Endodermal cell (in vitro differentiated cells): ENCODE results near the gene KIF4B. TPM values are rescaled to one million over a fixed set of nuclear protein-coding genes. Genes with fewer than 3 reads are reported as not detected.
"Not testable (repeated sequence)": the region's sequence is repeated elsewhere in the genome, so short reads cannot be mapped to it uniquely, and the experiment has no call there.

Experiments used
- DNase-seq: peaks from one replicate; pipeline ENCODE4 v3.0.0-alpha.2; 2017
- H3K27ac ChIP-seq: 2 replicates; pipeline ENCODE4 v1.5.1; 2013; ENCODE audit warnings: mild to moderate bottlenecking, low read depth, low read length, moderate library complexity
- H3K27me3 ChIP-seq: 2 replicates; pipeline ENCODE4 v1.6.1; 2013; ENCODE audit warnings: mild to moderate bottlenecking, low read length, moderate library complexity; ENCODE audit not compliant: insufficient read depth, control insufficient read depth, poor library complexity, severe bottlenecking
- H3K36me3 ChIP-seq: 2 replicates; pipeline ENCODE4 v1.7.0; 2013; ENCODE audit warnings: mild to moderate bottlenecking, low read length, moderate library complexity; ENCODE audit not compliant: control insufficient read depth, insufficient read depth
- H3K4me1 ChIP-seq: one replicate; pipeline ENCODE4 v1.7.0; 2013; ENCODE audit warnings: low read length; ENCODE audit not compliant: control insufficient read depth, insufficient read depth
- H3K4me3 ChIP-seq: 2 replicates; pipeline ENCODE4 v1.5.1; 2013; ENCODE audit warnings: mild to moderate bottlenecking, low read length, moderate library complexity
- H3K9ac ChIP-seq: 2 replicates; pipeline ENCODE4 v1.6.1; 2013; ENCODE audit warnings: mild to moderate bottlenecking, low read length, moderate library complexity; ENCODE audit not compliant: poor library complexity, severe bottlenecking; ENCODE audit errors: extremely low read depth
- H3K9me3 ChIP-seq: 2 replicates; pipeline ENCODE4 v1.6.1; 2013; ENCODE audit warnings: mild to moderate bottlenecking, low read length, moderate library complexity; ENCODE audit not compliant: control insufficient read depth
- H3K27ac Mint-ChIP-seq: 2 replicates; pipeline ENCODE4 v1.8.0; 2020; ENCODE audit warnings: mixed read lengths
- H3K27me3 Mint-ChIP-seq: 2 replicates; pipeline ENCODE4 v1.8.0; 2021; ENCODE audit warnings: mild to moderate bottlenecking, mixed read lengths; ENCODE audit not compliant: insufficient read depth
- H3K36me3 Mint-ChIP-seq: 2 replicates; pipeline ENCODE4 v1.8.0; 2020; ENCODE audit warnings: low read depth, mixed read lengths
- H3K4me1 Mint-ChIP-seq: 2 replicates; pipeline ENCODE4 v1.8.0; 2020; ENCODE audit warnings: mixed read lengths
- H3K4me3 Mint-ChIP-seq: 2 replicates; pipeline ENCODE4 v1.8.0; 2020; ENCODE audit warnings: mild to moderate bottlenecking, moderate library complexity, mixed read lengths
- H3K9me3 Mint-ChIP-seq: 2 replicates; pipeline ENCODE4 v1.8.0; 2020; ENCODE audit warnings: mild to moderate bottlenecking, mixed read lengths
- CTCF ChIP-seq: fragments of 200-600 bp; sonication (generic); conservative IDR thresholded peaks from 2 replicates; pipeline ENCODE4 v1.5.0; 2021; ENCODE audit warnings: antibody characterized with exemption, mild to moderate bottlenecking
- WGBS, 2 experiments: methylation state at CpG; one replicate each; pipeline versions ENCODE4 v1.1.5 to v1.1.7; 2013; ENCODE audit warnings: missing lambda C conversion rate in 2 of 2, mixed read lengths in 1 of 2; ENCODE audit not compliant: insufficient coverage in 1 of 2, insufficient read length in 1 of 2; 5-methylcytosine and 5-hydroxymethylcytosine counted together
- total RNA-seq, 2 donors: library from RNA; stranded (reverse); fragmentation: NEBNext Ultra II Directional in 1 of 2; extraction: Animal tissue kit (Norgen Biotek cat#: 25700) in 1 of 2; gene quantifications; 2 replicates in 1 of 2; 3 replicates in 1 of 2; pipeline ENCODE4 v1.2.1, GENCODE V29; 2021

KIF4B gene
- total RNA-seq, 2 donors from 2014 or later = 0.18 TPM; not detected in 1

- Mint-ChIP-seq H3K27ac (no peak overlapping the region), H3K27me3 (peaks cover 2% of the 10 kb centered on the region), H3K36me3 (peaks cover 2% of the 10 kb centered on the region), H3K4me1 (no peaks in the 10 kb centered on the region), H3K9me3 (peaks cover 10% of the 10 kb centered on the region), H3K4me3 (no peak overlapping the region)
- no peaks in the 10 kb centered on the region for H3K36me3 ChIP-seq
- 90 to 94% methylated on average over 5 of the region's 5 CpGs for WGBS, 2 experiments
- H3K4me1 ChIP-seq = no peaks in the 10 kb centered on the region
- no peaks in the 10 kb centered on the region for H3K27me3 ChIP-seq
- no peak overlapping the region for H3K9ac ChIP-seq
- H3K9me3 ChIP-seq = no peaks in the 10 kb centered on the region
- no peak for DNase-seq
- no peak for TF ChIP-seq CTCF
- H3K27ac ChIP-seq = no peak overlapping the region
- no peak overlapping the region for H3K4me3 ChIP-seq
Measured at GRCh38 chr5:154999865-155000264, 13.7 kb upstream of the KIF4B start.

GRCh38 chr5:155001523-155001922 lies 12.0 kb upstream of the KIF4B start:
- H3K4me3 Mint-ChIP-seq = no peak overlapping the region
- no peak for TF ChIP-seq CTCF
- no peaks in the 10 kb centered on the region for H3K36me3 ChIP-seq
- no peaks in the 10 kb centered on the region for H3K4me1 Mint-ChIP-seq
- H3K9me3 ChIP-seq = no peaks in the 10 kb centered on the region
- H3K27ac ChIP-seq = no peak overlapping the region
- peaks cover 12% of the 10 kb centered on the region for H3K9me3 Mint-ChIP-seq
- no peak overlapping the region for H3K27ac Mint-ChIP-seq
- no peak overlapping the region for H3K4me3 ChIP-seq
- DNase-seq = no peak
- no peaks in the 10 kb centered on the region for H3K27me3 ChIP-seq
- H3K4me1 ChIP-seq = no peaks in the 10 kb centered on the region
- no peak overlapping the region for H3K9ac ChIP-seq
- H3K27me3 Mint-ChIP-seq = peaks cover 2% of the 10 kb centered on the region
- peaks cover 2% of the 10 kb centered on the region for H3K36me3 Mint-ChIP-seq
- WGBS, 2 experiments = 93 to 100% methylated on average over 3 to 4 of the region's 4 CpGs

- not testable (repeated sequence) for H3K4me3 Mint-ChIP-seq, H3K4me3 ChIP-seq, H3K36me3 ChIP-seq, H3K9ac ChIP-seq, H3K27me3 ChIP-seq, DNase-seq, H3K9me3 ChIP-seq, H3K27ac ChIP-seq, H3K27ac Mint-ChIP-seq, H3K36me3 Mint-ChIP-seq, H3K27me3 Mint-ChIP-seq, H3K4me1 ChIP-seq, H3K4me1 Mint-ChIP-seq
- 82 to 93% methylated on average over 1 to 2 of the region's 4 CpGs for WGBS, 2 experiments
- peaks cover 12% of the 10 kb centered on the region for H3K9me3 Mint-ChIP-seq
Measured at GRCh38 chr5:155002722-155003121, 10.8 kb upstream of the KIF4B start.

GRCh38 chr5:155004138-155004744 lies 9.3 kb upstream of the KIF4B start:
- peaks cover 3% of the 10 kb centered on the region for H3K9me3 Mint-ChIP-seq
- H3K27ac Mint-ChIP-seq = no peak overlapping the region
- no peak overlapping the region for H3K27ac ChIP-seq
- H3K4me1 ChIP-seq = no peaks in the 10 kb centered on the region
- 88 to 97% methylated on average over 7 to 11 of the region's 11 CpGs for WGBS, 2 experiments
- H3K36me3 ChIP-seq = no peaks in the 10 kb centered on the region
- no peaks in the 10 kb centered on the region for H3K9me3 ChIP-seq
- no peaks in the 10 kb centered on the region for H3K27me3 ChIP-seq
- no peaks in the 10 kb centered on the region for H3K36me3 Mint-ChIP-seq
- no peak overlapping the region for H3K4me3 ChIP-seq
- H3K4me1 Mint-ChIP-seq = no peaks in the 10 kb centered on the region
- H3K27me3 Mint-ChIP-seq = peaks cover 2% of the 10 kb centered on the region
- DNase-seq = peak; percentile 90
- H3K9ac ChIP-seq = no peak overlapping the region
- TF ChIP-seq CTCF = peak; percentile 80
- no peak overlapping the region for H3K4me3 Mint-ChIP-seq

- H3K27ac ChIP-seq, H3K36me3 ChIP-seq, H3K27me3 ChIP-seq, DNase-seq, H3K9me3 Mint-ChIP-seq, H3K27me3 Mint-ChIP-seq, H3K27ac Mint-ChIP-seq, H3K4me3 ChIP-seq, H3K4me3 Mint-ChIP-seq, H3K9me3 ChIP-seq, H3K36me3 Mint-ChIP-seq, H3K4me1 Mint-ChIP-seq, H3K9ac ChIP-seq, H3K4me1 ChIP-seq: not testable (repeated sequence)
- no CpG with 5 or more reads among the region's 1 CpG for WGBS, 2 experiments
Measured at GRCh38 chr5:155006265-155006664, 7.3 kb upstream of the KIF4B start.
